B cell (primary cell): ENCODE results near the gene SMAGP. TPM values are rescaled to one million over a fixed set of nuclear protein-coding genes. Genes with fewer than 3 reads are reported as not detected.
"Not testable (repeated sequence)": the region's sequence is repeated elsewhere in the genome, so short reads cannot be mapped to it uniquely, and the experiment has no call there.

Source experiments
- ATAC-seq: fragments of 200-7000 bp; cut with Tn5 transposase; one replicate; pipeline ENCODE4 v1.10.0; 2021; ENCODE audit warnings: low read depth, mild to moderate bottlenecking, moderate number of reproducible peaks, moderate library complexity
- CTCF ChIA-PET: fragments of 350-600 bp; sonication (Branson Sonifier 250); formaldehyde crosslinking; loops from one replicate; lab custom pipeline; 2021; ENCODE audit warnings: antibody characterized with exemption, inconsistent platforms; lab: Charles Lee
- POLR2A ChIA-PET: fragments of 350-600 bp; sonication (Branson Sonifier 250); formaldehyde crosslinking; loops from one replicate; lab custom pipeline; 2021; ENCODE audit warnings: antibody characterized with exemption; lab: Charles Lee
- DNase-seq: peaks from one replicate; pipeline ENCODE4 v3.0.0; 2013
- H2AFZ ChIP-seq: 2 replicates; pipeline ENCODE4 v1.6.1; 2012; ENCODE audit warnings: mild to moderate bottlenecking, low read depth, low read length; ENCODE audit not compliant: insufficient read depth, poor library complexity, severe bottlenecking
- H3K27ac ChIP-seq, 2 donors: 1 replicate in 1 of 2; 2 replicates in 1 of 2; pipeline ENCODE4 v1.5.1; 2012 to 2013; ENCODE audit warnings: low read length in 2 of 2, mild to moderate bottlenecking in 2 of 2, moderate library complexity in 1 of 2
- H3K27me3 ChIP-seq, 4 experiments: fragments of 200-600 bp in 1 of 4; sonication (generic) in 1 of 4; replicated peaks in 1 of 4; 1 replicate in 2 of 4; 2 replicates in 2 of 4; pipeline versions ENCODE4 v1.6.1 to v1.7.0; 2013 to 2016; ENCODE audit warnings: low read length in 3 of 4, mild to moderate bottlenecking in 2 of 4, mixed read lengths in 1 of 4, moderate library complexity in 1 of 4; ENCODE audit not compliant: insufficient read depth in 4 of 4, control insufficient read depth in 3 of 4; ENCODE audit errors: control extremely low read depth in 1 of 4
- H3K36me3 ChIP-seq, 2 experiments: replicated peaks in 1 of 2; 1 replicate in 1 of 2; 2 replicates in 1 of 2; pipeline versions ENCODE4 v1.6.1 to v1.7.1; 2013; ENCODE audit warnings: low read length in 1 of 2; ENCODE audit not compliant: insufficient read depth in 2 of 2, control insufficient read depth in 1 of 2; ENCODE audit errors: control extremely low read depth in 1 of 2, extremely low read depth in 1 of 2
- H3K4me1 ChIP-seq, 2 donors: fragments of 200-600 bp in 1 of 2; sonication (generic) in 1 of 2; 1 replicate in 1 of 2; 2 replicates in 1 of 2; pipeline versions ENCODE4 v1.5.1 to v1.6.1; 2013 to 2017; ENCODE audit warnings: low read length in 2 of 2; ENCODE audit not compliant: control insufficient read depth in 2 of 2, insufficient read depth in 2 of 2
- H3K4me2 ChIP-seq: replicated peaks from 2 replicates; pipeline ENCODE3; 2012; ENCODE audit warnings: mild to moderate bottlenecking, low read depth, low read length; ENCODE audit not compliant: poor library complexity, severe bottlenecking
- H3K4me3 ChIP-seq, 5 experiments: fragments of 200-600 bp in 1 of 5; sonication (generic) in 1 of 5; 1 replicate in 3 of 5; 2 replicates in 2 of 5; pipeline versions ENCODE4 v1.5.1 to v1.7.0; 2011 to 2016; ENCODE audit warnings: low read length in 4 of 5, mild to moderate bottlenecking in 4 of 5, low read depth in 2 of 5, control low read depth in 1 of 5, moderate library complexity in 1 of 5; ENCODE audit not compliant: insufficient read depth in 1 of 5; ENCODE audit errors: control extremely low read depth in 1 of 5, extremely low read depth in 1 of 5
- H3K79me2 ChIP-seq: fragments of 200-600 bp; sonication (generic); one replicate; pipeline ENCODE4 v1.6.0; 2016; ENCODE audit warnings: low read length; ENCODE audit not compliant: control insufficient read depth, insufficient read depth
- H3K9ac ChIP-seq: fragments of 200-600 bp; sonication (generic); 2 replicates; pipeline ENCODE4 v1.6.1; 2017; ENCODE audit warnings: mild to moderate bottlenecking, low read length, moderate library complexity
- H3K9me3 ChIP-seq, 3 donors: one replicate each; pipeline versions ENCODE4 v1.6.1 to v1.7.1; 2013; ENCODE audit warnings: low read length in 2 of 3; ENCODE audit not compliant: control insufficient read depth in 2 of 3, insufficient read depth in 1 of 3; ENCODE audit errors: control extremely low read depth in 1 of 3
- H4K20me1 ChIP-seq: 2 replicates; pipeline ENCODE4 v1.6.0; 2012; ENCODE audit warnings: mild to moderate bottlenecking, low read length; ENCODE audit not compliant: insufficient read depth, control insufficient read depth, poor library complexity, severe bottlenecking
- H3K27ac Mint-ChIP-seq: one replicate; pipeline ENCODE4 v1.8.0; 2021; ENCODE audit warnings: mixed read lengths
- H3K27me3 Mint-ChIP-seq: one replicate; pipeline ENCODE4 v1.8.0; 2021; ENCODE audit warnings: mixed read lengths
- H3K4me1 Mint-ChIP-seq: one replicate; pipeline ENCODE4 v1.8.0; 2021; ENCODE audit warnings: mixed read lengths
- H3K4me3 Mint-ChIP-seq: one replicate; pipeline ENCODE4 v1.8.0; 2021; ENCODE audit warnings: mixed read lengths
- H3K9me3 Mint-ChIP-seq: one replicate; pipeline ENCODE4 v1.8.0; 2022; ENCODE audit warnings: mixed read lengths; ENCODE audit not compliant: insufficient read depth
- CTCF ChIP-seq: fragments of 200-600 bp; IDR thresholded peaks from one replicate; pipeline ENCODE4 v1.8.0; 2022; ENCODE audit warnings: antibody characterized with exemption, mild to moderate bottlenecking
- EZH2 ChIP-seq: IDR thresholded peaks from 2 replicates; pipeline ENCODE4 v1.6.1; 2012; ENCODE audit warnings: borderline replicate concordance, low read depth, mild to moderate bottlenecking, moderate library complexity, low read length; ENCODE audit not compliant: insufficient read depth, poor library complexity, severe bottlenecking
- whole genome bisulfite sequencing: methylation state at CpG from one replicate; pipeline ENCODE4 v1.1.5; 2013; ENCODE audit warnings: missing lambda C conversion rate; ENCODE audit not compliant: insufficient coverage; 5-methylcytosine and 5-hydroxymethylcytosine counted together
- intact Hi-C: fragments of 100-400 bp; cut with micrococcal nuclease; formaldehyde crosslinking; loops from one replicate; pipeline ENCODE4 v1.10.0; 2022
- polyA plus RNA-seq: library from polyadenylated mRNA; depleted of rRNA; stranded (reverse); fragments of >200 nt; gene quantifications from 2 replicates; pipeline ENCODE4 v1.2.3, GENCODE V29; 2012
- total RNA-seq, 2 donors: library from RNA; stranded (reverse); fragments of 120-200 nt in 1 of 2; gene quantifications; 1 replicate in 1 of 2; 2 replicates in 1 of 2; pipeline versions ENCODE4 v1.2.3 to v1.2.4, GENCODE V29; 2013 to 2022

The SMAGP gene
- total and polyA plus RNA-seq, 2 donors (not counting 1 experiment from before 2014, with no cell fraction given), result 10.4 to 21.6 TPM

- no peak overlapping the region for H3K27ac Mint-ChIP-seq
- peaks cover 10 to 11% of the 10 kb centered on the region in 2 donors for H3K4me1 ChIP-seq
- no peak overlapping the region for H3K4me2 ChIP-seq
- no peaks in the 10 kb centered on the region for H3K27me3 ChIP-seq
- no peak overlapping the region for H3K9ac ChIP-seq
- H3K4me1 Mint-ChIP-seq, result peaks cover 10% of the 10 kb centered on the region
- ChIA-PET POLR2A (no interaction called here), CTCF (no interaction called here)
- TF ChIP-seq CTCF (no peak), EZH2 (no peak)
- WGBS, result 100% methylated on average over 1 of the region's 1 CpG
- intact Hi-C loops, result no loop called here
- no peak overlapping the region for H2AFZ ChIP-seq
- no peak for DNase-seq
- no peaks in the 10 kb centered on the region for H3K36me3 ChIP-seq
- no peaks in the 10 kb centered on the region for H3K9me3 Mint-ChIP-seq
- H3K4me3 Mint-ChIP-seq, result no peak overlapping the region
- no peak for ATAC-seq
- no peak overlapping the region for H3K27ac ChIP-seq
- no peaks in the 10 kb centered on the region for H4K20me1 ChIP-seq
- no peaks in the 10 kb centered on the region for H3K79me2 ChIP-seq
- no peaks in the 10 kb centered on the region for H3K27me3 Mint-ChIP-seq
- no peak overlapping the region for H3K4me3 ChIP-seq
- H3K9me3 ChIP-seq, result no peaks in the 10 kb centered on the region
These were observed 4.9 kb upstream of the SMAGP start for GRCh38 chr12:51275088-51275487.

DNA sequence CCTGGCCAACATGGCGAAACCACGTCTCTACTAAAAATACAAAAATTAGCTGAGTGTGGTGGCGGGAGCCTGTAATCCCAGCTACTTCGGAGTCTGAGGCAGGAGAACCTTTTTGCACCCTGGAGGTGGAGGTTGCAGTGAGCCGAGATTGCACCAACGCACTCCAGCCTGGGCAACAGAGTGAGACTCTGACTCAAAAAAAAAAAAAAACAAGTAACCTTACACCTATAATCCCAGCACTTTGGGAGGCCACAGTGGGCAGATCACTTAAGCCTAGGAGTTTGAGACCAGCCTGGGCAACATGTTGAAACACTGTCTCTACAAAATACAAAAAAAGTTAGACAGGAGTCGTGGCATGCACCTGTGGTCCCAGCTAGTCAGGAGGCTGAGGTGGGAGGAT, 2.6 kb upstream of the SMAGP start:
- H3K9me3 Mint-ChIP-seq, H3K9me3 ChIP-seq, H3K4me3 ChIP-seq, H3K9ac ChIP-seq, H3K36me3 ChIP-seq, H3K27me3 Mint-ChIP-seq, H3K79me2 ChIP-seq, H4K20me1 ChIP-seq, H3K4me3 Mint-ChIP-seq, H2AFZ ChIP-seq, ATAC-seq, intact Hi-C loops, H3K27ac ChIP-seq, DNase-seq, H3K4me2 ChIP-seq, H3K27me3 ChIP-seq, POLR2A ChIA-PET, H3K27ac Mint-ChIP-seq: not testable (repeated sequence)
- H3K4me1 ChIP-seq, result peaks cover 18 to 20% of the 10 kb centered on the region in 2 donors
- no CpG with 5 or more reads among the region's 7 CpGs for WGBS
- peaks cover 24% of the 10 kb centered on the region for H3K4me1 Mint-ChIP-seq
- CTCF ChIA-PET, result interaction anchor here (7.1 kb wide), 1 partner anchor 69 kb away, joined by 127 read pairs; no protein-coding TSS in a partner anchor
